Activated CD8-positive, alpha-beta memory T cell treated with anti-CD3 and anti-CD28 coated beads, Interleukin-2, amount 50 U/mL, for 48 hours (primary cell): ENCODE measurements around the gene ADGRV1.

Source experiments
- DNase-seq: peaks from one replicate; pipeline ENCODE4 v3.0.0-alpha.2; 2020

ADGRV1 gene

GRCh38 chr5:91125916-91126315 lies 567.3 kb downstream of the ADGRV1 start:
- no peak for DNase-seq

DNA sequence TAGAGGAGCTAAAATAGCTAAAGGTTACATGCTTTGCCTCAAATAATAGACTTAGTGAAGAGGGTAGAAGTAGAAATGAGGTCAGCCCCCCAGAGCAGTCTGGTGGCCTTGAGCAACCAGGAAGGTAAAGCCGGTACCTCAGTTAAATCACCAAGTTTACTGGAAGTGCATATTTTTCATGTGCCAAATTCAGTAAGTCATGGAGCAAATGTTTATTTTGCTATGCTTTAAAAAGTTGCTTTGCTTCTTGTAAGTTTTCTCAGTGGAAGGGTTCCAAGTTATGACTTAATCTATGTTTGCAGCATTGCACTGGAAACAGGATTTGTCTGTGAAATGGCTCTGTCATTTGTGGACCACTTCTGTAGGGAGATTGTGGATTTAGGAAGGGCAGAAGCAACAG lies 567.9 kb downstream of the ADGRV1 start:
- no peak for DNase-seq

- DNase-seq = no peak
Measured at GRCh38 chr5:91126888-91127287, 568.3 kb downstream of the ADGRV1 start.

DNA sequence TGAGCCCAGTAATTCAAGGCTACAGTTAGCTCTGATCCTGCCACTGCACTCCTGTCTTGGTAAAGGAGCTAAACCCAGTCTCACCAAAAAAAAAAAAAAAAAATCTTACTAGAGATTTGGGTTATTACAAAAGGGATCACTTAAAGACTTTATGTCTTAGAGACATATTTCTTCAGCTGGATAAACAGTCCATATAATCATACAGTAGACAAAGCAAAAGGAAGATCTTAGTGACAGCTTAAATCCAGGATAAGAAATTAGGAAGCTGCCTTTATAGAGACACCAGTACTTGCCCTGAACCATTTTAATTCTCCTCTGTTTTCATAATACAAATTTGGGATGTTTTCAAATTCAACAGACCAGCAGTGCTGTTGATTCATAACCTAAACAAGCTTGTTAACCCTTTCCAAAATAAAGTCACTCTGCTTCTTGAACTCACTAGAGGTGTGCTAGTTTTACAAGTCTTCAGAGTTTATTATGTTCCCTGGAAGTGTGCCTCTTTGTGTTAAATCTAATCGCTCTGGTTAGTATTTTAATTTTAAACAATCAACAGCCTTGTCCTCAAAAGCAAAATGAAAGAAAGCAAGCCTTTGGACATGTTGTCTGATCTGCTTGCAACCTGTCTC lies 569.0 kb downstream of the ADGRV1 start:
- no peak for DNase-seq

DNA sequence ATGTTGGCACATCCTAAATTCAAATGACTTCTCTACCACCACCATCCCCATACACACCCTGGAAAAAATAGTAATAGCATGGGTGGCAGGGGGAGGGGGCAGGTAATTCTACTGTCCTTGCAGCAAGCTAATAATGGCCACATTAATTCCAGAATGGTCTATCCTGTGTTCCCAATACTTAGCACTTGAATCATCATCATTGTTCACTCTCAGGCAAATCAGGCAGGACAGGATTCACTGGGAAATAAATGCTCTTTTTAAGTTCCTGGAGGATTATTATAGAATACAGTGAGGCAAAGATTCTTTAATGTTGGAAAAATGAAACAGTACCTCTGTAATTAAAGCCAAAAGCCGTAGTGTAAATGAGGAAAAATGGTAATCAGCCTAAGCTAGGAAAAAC lies 570.0 kb downstream of the ADGRV1 start:
- DNase-seq = no peak

- no peak for DNase-seq
Measured at GRCh38 chr5:91129748-91130147, 571.2 kb downstream of the ADGRV1 start.

DNA sequence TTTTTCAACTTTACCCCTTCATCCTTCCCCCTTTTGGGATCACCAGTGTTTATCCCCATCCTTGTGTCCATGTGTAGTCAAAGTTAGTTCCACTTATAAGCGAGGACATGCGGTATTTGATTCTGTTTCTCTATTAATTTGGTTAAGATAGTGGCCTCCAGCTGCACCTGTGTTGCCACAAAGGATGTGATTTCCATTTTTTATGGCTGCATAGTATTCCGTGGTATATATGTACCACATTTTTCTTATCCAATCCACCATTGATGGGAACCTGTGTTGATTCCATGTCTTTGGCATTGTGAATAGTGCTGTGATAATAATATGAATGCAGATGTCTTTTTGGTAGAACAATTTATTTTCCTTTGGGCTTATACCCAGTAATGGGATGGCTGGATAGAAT lies 572.2 kb downstream of the ADGRV1 start:
- DNase-seq = no peak

- DNase-seq = no peak
Measured at GRCh38 chr5:91132550-91132949, 574.0 kb downstream of the ADGRV1 start.

GRCh38 chr5:91133183-91133582 lies 574.6 kb downstream of the ADGRV1 start:
- no peak for DNase-seq

GRCh38 chr5:91135475-91136248 lies 577.1 kb downstream of the ADGRV1 start:
- DNase-seq = no peak

DNA sequence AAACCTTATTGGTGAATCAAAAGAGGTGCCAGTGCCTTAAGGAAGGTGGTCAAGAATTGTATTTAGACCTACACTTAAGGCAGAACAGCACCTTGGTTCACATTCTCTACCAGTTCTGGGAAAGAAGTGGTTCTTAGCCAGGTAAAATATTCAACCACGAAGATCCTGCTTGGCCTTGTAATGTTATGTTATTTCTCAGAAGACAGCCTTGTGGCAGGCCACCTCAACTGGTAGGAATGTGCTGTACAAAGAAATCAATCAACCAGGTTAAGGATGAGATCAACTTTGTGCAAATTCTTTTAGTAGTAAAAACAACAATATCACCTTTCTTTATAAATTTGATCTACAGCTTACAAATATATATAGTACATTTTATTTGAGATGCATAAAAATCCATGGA lies 577.7 kb downstream of the ADGRV1 start:
- no peak for DNase-seq

GRCh38 chr5:91137647-91138046 lies 579.0 kb downstream of the ADGRV1 start:
- no peak for DNase-seq

GRCh38 chr5:91139572-91140200 lies 581.1 kb downstream of the ADGRV1 start:
- no peak for DNase-seq

DNA sequence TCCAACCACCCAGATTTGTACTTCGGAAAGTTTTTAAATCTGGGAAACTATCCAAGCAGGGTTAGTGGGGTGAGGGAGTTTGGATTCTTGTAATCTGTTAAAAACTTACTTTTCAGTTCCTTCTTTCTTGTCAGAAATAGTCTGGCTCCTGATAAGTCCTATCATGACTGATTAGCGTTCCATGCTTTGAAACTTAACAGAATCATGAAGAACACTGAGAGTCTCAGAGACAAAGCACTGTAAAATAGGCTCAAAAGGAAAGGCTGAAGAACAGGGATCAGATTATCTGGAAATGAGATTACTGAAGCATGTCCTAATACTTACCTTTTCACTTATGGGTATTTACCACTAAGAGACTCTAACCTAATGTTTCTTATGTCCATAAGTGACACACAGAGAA lies 582.1 kb downstream of the ADGRV1 start:
- DNase-seq = no peak

- DNase-seq = no peak
Measured at GRCh38 chr5:91141642-91142041, 583.0 kb downstream of the ADGRV1 start.

GRCh38 chr5:91142386-91142785 lies 583.8 kb downstream of the ADGRV1 start:
- DNase-seq = no peak

DNA sequence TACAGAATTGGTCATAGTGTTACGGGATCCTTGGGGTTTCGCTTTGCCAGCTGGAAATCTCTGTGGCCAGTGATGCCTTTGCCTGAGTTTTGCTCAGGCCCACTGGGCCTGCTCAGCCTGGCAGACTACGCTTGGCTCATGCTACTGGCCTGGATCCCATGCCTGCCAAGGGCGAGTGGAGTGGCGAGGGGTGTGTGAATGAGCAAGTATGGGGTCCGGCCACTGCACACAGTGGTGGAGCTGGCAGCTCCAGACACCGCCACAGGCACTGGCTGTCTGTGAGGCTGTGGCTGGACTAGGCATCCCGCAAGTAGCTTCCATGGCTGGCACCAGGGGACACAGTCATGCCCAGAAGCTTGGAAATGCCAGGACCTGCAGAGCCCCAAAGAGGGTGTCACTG lies 584.2 kb downstream of the ADGRV1 start:
- no peak for DNase-seq

- DNase-seq = no peak
Measured at GRCh38 chr5:91143840-91144239, 585.2 kb downstream of the ADGRV1 start.

DNA sequence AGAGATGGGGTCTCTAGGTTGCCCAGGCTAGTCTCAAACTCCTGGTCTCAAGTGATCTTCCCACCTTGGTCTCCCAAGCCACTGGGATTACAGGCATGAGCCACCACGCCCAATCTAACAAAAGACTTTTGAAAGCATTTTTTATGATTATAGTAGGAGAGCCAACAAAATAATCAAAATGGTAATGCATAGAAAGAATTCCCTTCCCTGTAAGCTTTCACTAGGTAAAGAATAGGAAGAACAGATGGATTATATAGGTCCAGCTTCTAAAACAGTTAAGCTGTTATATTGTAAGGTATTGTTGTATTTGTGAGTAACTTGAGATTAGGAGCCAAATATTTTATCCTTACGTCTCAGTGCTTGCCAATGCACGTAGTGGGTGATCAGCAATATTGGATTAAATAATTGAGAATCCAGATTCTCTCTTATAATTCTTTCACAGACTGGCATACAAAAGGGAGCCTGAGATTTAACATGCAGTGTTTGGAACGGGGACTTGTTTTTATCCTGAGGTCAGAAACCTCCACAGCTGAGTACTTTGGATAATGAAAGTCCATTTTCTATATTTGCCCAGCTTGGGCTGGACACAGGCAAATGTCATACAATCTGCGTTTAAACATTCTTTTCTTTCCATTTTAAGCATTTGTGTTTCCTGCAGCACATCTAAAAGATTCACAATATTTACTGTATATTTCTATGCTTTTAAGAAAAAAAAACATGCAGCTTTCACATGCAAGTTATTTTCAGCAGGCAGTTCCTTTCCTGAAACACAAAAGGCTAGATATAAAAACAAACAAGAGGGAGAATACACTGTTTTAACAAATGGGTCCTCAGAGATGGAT lies 586.1 kb downstream of the ADGRV1 start:
- no peak for DNase-seq

DNA sequence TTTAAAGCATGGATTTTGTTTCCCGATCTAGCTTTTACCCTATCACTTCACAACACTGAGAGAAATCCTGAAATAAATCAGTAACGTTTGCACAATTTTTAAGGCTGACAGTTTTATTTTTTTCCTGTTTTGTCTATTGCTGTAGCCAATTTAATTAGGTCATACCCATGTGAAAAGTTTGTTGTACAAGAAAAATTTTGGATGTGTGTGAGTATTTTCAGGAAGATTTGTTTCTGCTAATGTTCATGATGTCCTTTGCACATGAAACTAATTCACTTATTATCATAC lies 586.7 kb downstream of the ADGRV1 start:
- DNase-seq = no peak

GRCh38 chr5:91146230-91146629 lies 587.6 kb downstream of the ADGRV1 start:
- DNase-seq = no peak

DNA sequence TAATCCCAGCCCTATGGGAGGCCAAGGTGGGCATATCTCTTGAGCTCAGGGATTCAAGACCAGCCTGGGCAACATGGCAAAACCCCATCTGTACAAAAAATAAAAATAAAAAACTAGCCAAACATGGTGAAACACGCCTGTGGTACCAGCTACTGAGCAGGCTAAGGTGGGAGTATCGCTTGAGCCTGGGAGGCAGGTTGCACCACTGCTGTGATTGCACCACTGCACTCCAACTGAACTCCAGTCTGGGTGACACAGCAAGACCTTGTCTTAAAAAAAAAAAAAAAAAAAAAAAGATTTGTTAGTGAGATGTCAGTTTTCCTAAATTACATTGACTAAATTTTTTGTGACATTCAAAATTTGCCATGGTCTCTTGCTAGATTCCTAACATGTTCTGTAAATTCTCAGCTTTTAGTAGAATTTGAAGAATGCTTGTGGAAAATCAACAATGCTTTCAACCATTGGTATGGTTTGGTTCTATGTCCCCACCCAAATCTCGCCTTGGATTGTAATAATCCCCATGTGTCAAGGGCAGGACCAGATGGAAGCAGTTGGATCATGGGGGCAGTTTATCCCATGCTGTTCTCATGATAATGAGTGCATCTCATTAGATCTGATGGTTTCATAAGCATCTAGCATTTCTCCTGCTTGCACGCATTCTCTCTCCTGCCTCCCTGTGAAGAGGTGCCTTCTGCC lies 588.5 kb downstream of the ADGRV1 start:
- no peak for DNase-seq

GRCh38 chr5:91150234-91150633 lies 591.6 kb downstream of the ADGRV1 start:
- no peak for DNase-seq
